Dermis microvascular lymphatic vessel endothelial cell (primary cell): ENCODE measurements around the gene TBCD. TPM values are rescaled to one million over a fixed set of nuclear protein-coding genes. Genes with fewer than 3 reads are reported as not detected.

Source experiments
- DNase-seq, 2 donors: peaks; one replicate each; pipeline versions ENCODE4 v3.0.0 to v3.0.0-alpha.2; 2010; ENCODE audit warnings: low read depth in 2 of 2
- total RNA-seq: library from RNA; depleted of rRNA; stranded (reverse); fragments of >200 nt; gene quantifications from 2 replicates; pipeline ENCODE4 v1.2.1, GENCODE V29; 2014

Gene TBCD
- total RNA-seq, 1 donor from 2014 or later: 52.5 TPM

DNA sequence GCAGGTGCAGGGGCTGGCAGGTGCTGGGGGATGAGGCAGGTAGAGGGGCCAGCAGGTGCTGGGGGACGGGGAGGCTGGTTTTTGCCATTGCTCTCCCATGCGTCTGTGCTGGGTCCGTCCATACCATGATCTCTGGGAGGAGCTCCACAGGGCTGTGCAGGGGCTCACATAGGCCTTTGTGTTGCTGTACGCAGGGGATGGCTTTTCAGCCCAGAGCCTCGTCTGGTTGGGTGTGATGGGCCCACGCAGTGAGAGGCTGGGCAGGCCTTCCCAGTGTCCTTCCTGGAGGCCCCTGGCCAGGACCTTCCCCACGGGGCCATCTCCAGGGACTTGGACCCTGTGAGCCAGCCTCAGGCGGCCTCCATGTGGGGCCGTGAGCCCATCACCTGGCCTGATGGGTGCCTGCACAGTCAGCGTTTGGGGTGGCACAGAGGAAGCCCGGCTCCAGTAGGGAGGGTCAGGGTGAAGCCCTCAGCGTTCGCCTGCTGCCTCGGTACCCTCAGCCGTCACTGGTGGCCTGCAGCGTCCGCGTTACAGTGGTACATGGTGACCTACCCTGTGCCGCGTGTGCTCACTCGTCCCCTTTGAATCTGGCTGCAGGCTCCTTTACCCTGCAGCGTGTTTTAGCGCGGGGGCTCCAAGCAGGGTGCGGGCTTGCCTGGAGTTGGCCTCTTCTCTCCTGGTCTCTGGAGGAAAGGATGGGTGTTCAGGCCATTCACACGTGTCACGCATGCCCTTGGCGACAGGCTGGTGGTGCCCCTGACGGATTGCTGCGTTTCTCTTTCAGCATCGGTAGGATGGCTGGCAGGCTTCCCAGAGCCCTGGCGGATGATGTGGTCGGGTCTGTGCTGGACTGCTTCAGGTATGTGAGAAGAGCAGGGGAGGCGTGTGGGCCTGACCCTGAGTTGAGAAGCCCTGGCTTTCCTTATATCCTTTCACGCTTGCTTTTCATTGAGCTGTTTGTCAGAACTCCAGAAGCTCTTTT is 57.3 kb downstream of the TBCD start:
- DNase-seq: no peak

DNA sequence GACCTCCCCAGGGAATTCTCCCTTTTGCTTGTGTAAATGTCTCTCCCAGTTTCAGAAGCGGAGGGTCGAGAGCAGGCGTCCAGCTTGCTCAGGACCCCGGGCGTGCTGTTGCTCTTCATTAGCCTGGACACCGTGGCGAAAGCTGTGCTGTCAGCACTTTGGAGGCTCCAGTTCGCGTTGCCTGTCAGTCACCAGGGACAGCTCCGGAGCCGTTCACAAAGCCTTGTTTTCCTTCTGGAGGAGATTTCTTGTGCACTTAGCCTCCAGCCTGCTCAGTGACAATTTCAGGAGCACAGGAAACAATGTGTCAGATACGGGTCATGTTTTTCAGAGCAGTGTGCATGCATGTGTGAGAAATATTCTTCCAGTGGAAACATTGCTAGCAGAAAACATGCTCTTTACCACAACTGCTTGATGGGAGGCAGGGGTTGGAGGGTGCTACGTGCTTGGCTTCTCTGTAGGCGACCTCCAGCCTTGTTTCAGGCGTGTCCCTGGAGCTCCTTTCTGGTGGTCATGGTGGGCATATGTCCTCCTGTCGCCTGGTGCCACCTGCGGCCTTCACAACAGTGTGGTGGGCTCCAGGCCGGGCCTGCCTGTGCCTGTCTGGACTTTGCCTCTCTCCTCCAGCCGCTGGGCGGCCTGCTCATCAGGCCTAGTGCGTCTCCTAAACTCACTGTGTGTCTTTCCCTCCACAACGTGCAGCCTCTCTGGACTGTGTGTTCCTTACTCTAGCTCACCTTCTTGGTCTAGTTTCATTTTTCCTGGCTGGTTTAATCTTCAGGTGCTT is 59.0 kb downstream of the TBCD start:
- peak; percentile 41 to 58 for DNase-seq

DNA sequence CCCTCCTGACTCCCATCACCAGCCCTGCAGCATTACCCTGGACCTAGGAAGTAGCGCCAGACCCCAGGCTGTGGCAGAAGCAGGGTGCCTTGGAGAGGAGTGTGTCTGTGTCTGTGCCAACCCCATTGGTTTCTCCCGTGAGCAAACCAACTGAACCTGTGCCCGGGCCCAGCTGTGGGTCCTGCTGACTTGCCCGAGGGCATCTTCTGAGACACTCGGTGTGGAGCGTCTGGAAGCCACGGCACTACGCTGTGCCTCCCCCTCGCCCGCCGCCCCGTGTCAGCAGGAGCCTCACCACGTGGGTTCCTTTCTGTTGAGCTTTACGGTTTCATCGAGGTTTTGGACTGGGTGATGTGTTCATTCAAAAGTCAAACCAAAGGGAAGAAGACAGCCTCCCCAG is 60.2 kb downstream of the TBCD start:
- DNase-seq: no peak

DNA sequence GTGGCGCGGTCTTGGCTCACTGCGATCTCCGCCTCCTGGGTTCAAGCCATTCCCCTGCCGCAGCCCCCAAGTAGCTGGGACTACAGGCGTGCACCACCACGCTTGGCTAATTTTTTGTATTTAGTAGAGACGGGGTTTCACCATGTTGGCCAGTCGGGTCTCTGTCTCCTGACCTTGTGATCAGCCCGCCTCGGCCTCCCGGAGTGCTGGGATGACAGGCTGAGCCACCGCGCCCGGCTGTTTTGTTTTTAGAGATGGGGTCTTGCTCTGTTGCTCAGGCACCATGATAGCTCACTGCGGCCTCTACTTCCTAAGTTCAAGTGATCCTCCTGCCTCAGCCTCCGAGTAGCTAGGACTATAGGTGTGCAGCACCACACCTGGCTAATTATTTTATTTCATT is 60.7 kb downstream of the TBCD start:
- no peak for DNase-seq

DNA sequence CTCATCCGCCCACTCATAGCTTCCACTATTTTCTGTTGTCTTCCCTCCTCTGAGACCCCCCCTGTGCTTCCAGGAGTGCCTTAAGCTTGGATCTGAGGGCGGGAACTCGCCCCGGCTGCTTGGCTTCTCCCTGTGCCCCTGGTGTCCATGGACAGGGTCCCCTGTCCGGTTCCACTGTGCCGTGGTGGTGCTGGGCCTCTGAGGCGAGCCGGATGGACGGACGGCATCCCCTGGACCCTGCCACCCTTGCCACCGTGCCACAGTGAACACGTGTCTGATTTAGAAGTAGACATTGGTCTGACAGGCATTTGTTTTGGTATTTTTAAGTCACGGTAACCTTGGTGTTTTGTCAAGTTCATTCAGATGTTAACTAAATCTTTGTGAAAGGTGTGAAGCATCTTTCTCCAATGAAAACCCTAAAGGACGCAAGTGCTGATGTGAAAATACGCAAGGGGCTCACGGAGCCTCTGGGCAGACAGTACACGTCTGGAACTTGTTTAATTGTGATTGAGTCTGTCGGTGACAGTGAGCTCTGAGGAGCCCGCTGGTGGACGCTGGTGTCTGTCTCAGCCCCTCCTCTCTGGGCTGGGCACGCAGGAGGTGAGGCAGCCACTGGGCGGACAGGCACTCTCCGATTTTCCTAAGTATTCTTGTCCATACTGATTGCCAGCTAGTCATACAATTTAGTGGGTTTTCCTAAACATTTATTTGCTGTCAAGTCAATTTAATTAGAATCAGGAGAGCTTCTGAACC is 61.6 kb downstream of the TBCD start:
- no peak for DNase-seq

DNA sequence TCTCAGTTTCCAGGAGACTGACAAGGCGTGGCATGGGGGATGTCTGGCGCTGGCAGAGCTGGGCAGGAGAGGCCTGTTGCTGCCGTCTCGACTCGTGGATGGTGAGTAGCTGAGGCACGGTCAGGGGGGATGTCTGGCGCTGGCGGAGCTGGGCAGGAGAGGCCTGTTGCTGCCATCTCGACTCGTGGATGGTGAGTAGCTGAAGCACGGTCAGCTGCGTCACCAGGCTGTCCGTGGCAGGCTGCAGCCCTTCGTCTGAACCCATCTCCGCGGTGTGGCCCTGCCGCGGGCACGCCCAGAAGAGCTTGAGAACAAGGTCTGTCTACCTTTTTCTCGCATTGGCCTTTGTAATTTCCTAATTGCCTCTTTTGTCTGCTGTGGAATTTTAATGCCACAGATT is 63.0 kb downstream of the TBCD start:
- DNase-seq: no peak

DNA sequence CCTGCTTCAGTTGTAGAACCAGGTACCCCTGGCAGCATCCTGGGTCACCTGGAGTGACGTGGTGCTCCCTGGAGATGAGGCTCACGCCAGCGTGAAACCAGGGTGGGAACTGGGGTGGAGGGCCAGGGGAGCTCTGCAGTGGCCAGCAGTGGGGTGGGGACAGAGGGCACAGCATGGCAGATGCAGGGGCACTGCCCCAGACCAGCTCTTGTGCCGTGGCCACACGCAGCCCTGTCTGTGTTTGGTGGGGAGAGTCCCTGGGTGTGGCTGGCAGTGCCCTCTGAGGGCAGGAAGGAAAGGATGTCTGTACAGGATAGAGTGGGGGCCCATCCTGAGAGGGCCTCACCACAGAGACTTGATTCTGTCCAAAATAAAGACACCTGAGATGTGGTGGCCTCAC is 63.5 kb downstream of the TBCD start:
- DNase-seq: no peak

DNA sequence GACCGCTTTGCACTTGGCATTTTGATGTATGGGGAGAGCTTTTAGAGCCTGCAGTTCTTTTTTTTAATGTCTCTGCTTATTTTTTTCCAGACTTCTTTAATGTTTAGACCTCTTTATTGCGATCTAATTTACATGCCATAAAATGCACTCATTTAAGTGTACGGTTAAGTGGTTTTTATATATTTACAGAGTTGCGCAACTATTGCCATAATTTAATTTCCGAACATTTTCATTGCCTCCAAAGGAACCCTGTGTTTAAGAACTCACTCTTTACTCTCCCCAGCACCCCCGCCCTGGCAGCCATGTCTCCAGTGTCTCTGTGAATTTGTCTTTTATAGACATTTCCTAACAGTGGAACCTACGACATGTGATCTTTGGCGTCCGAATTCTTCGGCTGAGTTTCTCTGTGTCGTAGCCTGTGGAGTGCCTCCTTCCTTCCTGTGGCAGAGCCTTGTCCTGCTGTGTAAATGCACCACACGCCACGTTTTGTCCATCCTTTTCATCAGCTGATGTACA is 64.0 kb downstream of the TBCD start:
- no peak for DNase-seq

DNA sequence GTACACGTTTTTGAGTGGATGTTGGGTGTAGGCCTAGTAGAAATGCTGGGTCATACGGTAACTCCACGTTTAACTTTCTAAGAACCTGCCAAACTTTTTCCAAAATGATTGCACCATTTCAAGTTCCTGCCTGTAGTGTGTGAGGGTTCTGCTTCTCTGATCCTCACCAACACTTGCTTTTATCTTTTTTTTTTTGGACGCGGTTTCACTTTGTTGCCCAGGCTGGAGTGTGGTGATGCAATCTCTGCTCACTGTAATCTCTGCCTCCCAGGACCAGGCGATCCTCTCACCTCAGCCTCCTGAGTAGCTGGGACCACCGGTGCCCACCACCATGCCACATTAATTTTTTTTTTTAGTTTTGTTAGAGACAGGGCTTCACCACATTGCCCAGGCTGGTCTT is 64.5 kb downstream of the TBCD start:
- no peak for DNase-seq

DNA sequence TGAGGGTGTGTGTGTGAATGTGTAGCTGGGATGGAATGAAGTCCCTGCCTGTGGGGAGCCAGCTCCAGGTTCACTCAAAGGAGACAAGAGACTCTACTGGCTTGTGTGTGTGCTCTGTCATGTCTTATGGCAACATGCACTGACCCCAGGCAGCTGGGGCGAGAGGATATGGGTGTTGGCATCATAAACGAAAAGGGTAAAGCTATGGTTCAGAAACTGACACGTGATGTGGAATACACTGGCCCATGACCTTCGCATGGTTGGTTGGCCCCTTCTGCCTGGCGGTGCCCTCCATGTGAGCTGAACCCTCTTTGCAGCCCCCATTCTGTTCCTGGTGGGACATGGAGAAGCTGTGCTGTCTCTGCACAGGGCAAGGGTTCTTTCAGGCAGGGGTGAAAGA is 66.1 kb downstream of the TBCD start:
- no peak for DNase-seq

DNA sequence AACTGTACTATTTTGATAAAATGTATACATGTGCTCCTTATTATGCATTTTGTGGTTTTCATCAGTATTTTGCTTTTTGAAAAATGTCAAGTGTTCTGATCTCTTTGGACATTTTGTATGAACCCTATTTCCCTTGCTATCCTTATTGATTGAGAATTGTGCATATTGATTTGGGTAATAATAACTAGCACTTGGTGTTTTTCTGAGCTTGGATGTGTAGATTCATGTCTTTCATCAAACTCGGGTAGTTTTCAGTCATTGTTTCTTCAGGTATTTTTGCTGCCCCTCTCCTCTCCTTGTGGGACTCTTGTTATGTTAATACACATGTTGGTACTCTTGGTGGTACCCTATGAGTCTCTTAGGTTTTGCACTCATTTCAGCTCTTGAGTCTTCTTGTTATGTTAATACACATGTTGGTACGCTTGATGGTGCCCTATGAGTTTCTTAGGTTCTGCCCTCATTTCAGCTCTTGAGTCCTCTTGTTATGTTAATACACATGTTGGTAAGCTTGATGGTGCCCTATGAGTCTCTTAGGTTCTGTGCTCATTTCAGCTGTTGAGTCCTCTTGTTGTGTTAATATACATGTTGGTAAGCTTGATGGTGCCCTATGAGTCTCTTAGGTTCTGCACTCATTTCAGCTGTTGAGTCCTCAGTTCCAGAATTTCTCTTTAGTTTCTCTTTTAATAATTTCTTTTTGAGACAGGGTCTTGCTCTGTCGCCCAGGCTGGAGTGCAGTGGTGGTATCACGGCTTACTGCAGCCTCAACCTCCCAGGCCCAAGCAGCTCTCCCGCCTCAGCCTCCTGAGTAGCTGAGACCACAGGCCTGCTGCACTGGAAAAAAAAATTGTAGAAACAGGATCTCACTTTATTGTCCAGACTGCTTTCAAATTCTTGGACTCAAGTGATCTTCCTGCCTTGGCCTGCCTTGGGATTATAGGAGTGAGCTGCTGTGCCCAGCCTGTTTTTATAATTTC is 68.7 kb downstream of the TBCD start:
- DNase-seq: no peak

DNA sequence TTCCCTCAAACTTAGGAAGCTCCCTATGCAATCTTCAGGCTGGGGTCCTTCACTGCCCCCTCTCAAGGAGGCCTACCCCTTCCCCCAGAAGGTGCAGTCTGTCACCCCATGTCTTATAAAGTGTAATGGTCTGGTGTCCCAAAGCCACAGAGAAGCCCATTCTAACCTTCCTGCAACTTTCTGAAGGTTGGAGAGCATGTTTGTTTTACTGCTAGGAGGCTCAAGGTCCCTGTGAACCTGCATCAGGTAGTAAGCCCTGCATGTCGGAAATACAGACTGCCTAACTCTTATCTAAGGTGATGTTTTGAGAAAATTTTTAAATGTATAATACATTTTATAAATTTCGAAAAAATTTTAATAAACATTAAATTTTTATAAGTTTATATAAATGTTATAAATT is 69.7 kb downstream of the TBCD start:
- no peak for DNase-seq

DNA sequence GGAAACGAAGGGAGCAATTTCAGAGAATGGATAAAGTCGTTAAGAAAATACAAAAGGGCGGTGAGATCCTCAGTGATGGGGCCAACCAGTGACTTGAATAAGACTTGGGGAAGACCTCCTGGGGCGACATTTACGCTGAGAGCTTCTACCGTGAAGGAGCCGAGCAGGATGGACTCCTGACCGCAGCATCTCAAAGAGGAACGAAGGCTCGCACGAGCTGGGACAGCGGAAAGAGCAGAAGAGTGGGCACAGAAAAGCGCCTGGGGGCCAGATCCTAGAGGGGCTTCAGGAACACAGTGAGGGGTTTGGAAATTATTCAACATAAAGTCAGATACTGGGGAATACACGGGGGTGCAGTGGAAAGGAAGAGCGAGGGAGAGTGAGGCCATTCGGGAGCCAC is 70.4 kb downstream of the TBCD start:
- no peak for DNase-seq

DNA sequence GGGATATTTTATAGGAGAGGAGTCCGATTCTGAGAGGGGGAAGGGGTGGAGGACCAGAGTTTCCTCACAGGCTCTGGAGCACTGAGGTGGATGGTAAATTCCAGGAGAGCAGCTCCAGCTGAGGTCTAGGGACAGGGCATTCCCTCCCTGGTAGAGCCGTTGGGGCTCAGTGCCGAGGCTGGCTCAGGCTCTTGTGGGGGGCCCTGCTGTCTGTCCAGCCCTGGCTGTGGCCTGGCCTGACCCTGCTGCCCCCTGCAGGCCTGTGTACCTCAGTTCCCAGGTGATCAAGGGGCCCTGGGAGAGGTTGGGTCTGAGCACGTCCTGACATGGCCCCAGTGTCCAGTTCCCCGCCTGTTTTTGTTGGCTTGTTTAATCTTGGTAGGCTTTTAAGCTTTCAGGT is 71.1 kb downstream of the TBCD start:
- no peak for DNase-seq

DNA sequence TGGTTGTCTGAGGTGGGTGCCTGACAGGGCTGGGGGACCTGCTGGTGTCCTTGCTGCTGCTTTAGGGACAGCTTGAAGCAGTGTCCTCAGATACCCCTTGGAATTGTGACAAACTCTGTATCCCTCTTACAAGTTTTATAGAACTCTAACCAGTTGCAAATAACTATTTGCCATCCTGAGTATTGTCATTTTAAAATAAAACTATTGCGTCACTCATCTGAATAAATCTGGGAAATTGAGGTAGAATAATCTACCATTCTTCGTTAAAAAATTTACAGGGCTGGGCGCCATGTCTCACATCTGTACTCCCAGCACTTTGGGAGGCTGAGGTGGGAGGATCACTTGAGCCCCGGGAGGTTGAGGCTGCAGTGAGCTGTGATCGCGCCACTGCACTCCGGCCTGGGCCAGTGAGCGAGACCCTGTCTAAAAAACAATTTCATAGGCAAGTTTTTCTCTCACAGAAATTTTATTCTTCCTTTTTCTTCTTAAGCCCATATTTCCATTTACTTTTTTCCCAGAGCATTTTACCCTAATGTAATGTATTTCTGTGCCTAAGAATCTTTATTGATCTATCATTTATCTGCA is 73.8 kb downstream of the TBCD start:
- DNase-seq: no peak

DNA sequence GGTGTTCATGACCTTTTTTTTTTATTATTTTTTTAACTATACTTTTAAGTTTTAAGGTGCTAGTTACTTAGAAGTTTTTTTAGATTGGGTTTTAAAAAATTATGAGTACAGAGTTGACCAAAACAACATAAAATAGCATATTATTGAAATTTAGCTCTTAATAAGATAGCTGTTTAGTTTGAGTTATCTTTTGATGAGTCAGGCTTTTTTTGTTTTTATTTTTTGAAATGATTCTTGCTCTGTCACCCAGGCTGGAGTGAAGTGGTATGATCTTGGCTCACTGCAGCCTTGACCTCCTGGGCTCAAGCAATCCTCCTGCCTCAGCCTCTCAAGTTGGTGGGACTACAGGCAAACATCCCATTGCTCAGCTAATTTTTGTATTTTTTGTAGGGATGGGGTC is 74.3 kb downstream of the TBCD start:
- DNase-seq: no peak

DNA sequence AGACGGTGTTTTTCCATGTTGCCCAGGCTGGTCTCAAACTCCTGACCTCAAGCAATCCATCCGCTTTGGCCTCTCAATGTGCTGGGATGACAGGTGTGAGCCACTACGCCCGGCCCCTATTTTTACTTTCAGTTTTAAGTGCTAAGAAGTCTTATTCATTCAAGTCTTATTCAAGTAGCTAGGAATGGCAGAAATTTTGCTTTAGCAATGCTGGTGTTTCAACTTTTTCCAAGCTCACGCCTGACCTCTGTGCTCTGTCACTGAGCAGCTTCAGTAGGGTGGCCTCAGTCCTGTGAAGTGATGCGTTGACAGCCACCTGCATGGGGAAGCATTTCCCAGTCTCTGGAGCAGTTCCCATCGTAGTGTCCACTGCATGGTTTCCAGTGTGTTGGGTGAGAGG is 75.1 kb downstream of the TBCD start:
- DNase-seq: no peak

DNA sequence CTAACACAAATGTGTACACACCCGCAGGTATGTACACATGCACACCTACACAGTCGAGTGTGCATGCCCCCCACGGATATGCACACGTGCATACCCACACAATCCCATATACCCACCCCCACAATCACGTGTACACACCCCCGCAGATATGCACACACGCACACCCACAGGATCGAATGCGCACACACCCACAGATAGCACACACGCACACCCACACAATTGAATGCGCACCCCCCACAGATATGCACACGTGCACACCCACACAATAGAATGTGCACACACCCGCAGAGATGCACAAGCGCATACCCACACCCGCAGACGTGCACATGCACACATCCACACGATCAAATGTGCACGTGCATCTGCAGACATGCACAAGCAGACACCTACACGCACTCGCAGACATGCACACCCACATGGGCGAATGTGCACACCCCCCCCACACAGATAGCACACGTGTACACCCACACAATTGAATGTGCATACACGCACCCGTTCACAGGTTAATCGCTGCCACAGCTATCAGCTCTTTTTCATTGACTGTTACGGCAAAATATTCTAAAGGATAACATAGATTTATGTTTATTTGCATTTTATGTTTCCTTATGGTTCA is 77.1 kb downstream of the TBCD start:
- no peak for DNase-seq

DNA sequence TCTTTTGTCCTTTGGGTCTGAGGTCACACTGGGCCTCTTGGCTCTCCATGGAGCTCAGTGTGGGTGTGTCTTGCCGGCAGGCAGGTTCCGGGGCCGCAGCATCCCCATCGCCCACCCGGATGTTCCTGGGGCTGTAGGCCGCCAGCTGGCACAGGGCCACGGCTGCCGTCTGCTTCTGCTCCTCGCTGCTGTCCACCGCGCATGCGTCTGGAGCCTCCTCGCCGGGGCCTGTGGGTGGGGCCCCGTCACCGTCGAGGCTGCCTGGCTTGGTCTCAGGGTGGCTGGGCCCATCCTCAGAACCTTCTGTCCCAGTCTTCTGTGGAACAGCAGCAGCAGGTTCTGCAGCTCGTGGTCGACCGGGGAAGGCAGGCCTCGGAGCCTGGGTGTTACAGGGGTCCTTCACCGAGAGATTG is 78.4 kb downstream of the TBCD start:
- DNase-seq: peak in 1 of 2 donors; percentile 44
